Brain pericyte (primary cell): ENCODE data around the gene ZBTB43.
"Not testable (repeated sequence)": the region's sequence is repeated elsewhere in the genome, so short reads cannot be mapped to it uniquely, and the experiment has no call there.

Source experiments
- DNase-seq: peaks from one replicate; pipeline ENCODE4 v3.0.0-alpha.2; 2012; ENCODE audit warnings: low read depth, low spot score

Gene ZBTB43

DNA sequence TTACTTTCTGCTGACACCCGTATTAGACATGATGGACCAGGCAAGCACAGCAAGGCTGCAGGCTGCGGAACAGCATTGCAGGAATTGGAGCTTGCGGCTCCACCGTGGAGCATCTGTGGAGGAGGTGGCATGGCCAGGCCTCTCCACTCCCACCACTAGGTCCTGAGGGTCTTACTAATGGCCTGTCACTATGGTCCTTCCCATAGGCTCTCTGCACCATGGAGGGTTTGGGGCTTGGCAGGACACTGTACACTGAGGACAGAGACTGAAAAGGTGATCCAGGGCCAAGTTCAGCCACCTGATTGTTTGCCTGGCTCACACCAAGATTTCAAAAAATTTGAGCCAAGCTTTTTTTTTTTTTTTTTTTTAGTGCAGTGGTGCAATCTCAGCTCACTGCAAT is 14.3 kb upstream of the ZBTB43 start:
- DNase-seq: no peak

DNA sequence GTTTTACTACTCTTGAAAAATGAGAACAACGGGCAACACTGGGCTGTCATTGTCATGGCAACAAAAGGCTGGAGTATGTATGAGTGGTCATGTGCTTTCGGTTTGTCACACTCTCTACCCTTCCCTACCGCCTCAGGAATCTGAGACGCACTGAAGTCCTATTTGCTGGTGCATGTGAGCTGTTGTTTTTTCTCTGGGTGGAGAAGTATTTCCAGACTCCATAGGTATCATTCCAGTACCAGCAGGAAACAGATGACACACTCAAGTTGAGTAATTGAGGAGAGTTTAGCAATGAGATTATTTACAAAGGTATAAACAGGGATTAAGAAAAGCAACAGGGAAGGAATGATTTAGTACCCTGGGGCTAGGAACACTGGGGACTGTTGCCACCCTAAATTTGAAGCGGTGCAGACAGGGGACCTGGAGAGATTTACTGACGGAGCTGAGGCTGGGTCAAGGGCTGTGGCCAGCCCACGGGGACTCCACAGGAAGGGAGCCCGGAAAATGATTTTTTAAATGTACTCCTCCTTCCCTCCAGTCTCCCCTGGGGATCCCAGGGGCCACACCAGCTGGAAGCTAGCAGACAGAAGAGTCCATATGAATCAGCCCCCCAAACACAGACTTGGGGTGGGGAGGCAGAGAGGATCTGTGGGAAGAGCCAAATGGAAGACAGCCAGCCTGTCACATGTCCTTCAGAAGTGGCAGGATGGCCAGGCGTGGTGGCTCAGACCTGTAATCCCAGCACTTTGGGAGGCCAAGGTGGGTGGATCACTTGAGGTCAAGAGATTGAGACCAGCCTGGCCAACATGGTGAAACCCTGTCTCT is 13.2 kb upstream of the ZBTB43 start:
- DNase-seq: peak; percentile 33

DNA sequence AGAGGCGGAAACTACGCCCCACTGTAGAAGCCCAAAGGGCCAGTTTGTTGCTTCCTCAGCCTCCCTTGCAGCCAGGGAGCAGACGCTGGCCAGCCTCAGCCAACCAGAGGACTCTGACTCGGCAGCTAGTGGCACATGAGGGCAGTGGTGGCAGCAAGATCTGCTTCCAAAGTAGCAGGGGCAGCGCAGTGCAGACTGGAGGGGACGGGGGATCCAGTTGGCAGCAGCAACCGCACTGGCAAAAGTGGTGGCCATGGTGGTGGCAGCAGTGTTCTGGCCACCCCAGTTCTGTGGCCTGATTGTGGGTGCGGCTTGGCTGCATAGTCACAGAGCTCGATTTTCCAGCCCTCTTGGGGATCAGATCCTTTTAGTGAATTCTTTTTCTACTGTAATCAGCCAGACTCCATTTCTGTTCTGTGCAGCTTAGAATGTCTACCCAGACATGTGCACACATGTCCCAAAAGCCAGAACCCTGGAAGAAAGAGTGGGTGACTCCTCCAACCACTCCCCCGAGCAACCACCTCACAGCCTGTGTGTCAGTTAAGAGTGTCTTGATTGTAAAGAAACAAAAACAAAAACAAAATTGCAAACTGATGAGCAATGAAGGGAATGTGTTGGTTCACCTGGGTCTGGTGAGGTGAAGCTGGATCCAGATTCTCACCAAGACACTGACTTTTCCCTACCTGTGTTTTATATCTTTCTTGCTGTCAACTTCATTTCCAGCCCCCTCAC is 11.0 kb upstream of the ZBTB43 start:
- DNase-seq: no peak

DNA sequence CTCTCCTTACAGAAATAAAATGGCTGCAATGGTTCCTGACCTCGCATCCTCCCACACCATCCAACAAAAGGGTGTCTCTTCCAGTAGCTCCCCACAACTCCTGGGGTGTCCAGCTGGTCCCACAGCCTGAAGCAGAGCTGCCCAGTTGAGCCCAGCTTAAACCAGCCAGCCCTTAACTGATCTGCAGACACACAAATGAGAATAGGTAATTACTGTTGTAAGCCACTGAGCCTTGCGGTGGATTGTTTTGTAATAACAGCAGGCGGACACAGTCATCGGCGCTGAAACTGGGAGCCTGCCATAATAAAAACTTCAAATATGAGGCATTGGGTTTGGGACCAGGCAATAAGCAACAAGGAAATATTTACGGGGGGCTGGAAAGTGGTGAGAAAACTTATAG is 10.4 kb upstream of the ZBTB43 start:
- no peak for DNase-seq

DNA sequence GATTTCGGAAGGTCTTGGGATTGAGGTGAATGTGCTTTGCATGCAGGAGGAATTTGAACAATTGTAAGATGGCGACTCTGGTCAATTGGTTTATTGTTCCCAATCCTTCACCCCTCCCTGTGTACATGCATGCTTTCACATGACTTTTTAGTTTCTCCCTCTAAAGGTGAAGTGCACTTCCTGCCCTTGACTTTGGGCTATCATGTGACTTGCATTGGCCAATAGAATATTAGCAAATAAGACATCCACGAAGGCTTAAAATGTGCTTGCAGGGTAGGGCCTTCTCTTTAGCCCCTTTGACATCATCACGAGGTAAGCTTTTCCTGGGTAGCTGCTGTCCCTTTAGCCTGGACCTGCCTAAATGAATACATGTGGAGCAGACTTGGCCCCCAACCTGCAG is 8.1 kb upstream of the ZBTB43 start:
- DNase-seq: no peak

DNA sequence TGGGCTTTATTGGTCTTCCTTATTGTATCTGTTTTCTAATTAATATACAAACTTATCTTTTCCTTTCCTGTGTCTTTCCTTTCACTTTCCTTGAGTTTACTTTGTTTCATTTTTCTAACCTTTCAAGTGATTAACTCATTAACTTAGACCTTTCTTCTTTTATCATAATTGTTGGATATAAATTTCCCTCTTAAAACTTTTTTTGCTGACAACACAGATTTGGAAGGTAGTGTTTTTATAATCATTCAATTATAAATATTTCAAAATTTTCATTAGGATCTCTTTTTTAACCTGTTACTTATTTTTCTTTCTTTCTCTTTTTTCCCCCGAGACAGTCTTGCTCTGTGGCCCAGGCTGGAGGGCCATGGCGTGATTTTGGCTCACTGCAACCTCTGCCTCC is 6.9 kb upstream of the ZBTB43 start:
- no peak for DNase-seq

DNA sequence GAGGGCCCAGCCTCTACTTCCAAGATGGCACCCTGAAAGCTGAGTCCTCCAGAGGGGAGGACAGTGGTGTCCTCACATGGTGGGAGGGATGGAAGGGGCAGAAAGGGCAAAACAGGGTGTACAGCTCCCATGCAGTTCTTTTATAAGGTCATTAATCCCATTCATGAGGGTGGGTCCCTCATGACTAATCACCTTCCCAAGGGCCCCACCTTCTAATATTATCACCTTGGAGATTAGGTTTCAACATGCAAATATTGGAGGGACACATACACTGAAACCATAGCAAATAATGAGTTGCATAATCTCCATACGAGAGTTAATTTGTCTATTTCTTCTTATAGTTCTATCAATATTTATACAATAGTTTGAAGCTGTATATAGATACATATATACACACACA is 5.8 kb upstream of the ZBTB43 start:
- DNase-seq: no peak

DNA sequence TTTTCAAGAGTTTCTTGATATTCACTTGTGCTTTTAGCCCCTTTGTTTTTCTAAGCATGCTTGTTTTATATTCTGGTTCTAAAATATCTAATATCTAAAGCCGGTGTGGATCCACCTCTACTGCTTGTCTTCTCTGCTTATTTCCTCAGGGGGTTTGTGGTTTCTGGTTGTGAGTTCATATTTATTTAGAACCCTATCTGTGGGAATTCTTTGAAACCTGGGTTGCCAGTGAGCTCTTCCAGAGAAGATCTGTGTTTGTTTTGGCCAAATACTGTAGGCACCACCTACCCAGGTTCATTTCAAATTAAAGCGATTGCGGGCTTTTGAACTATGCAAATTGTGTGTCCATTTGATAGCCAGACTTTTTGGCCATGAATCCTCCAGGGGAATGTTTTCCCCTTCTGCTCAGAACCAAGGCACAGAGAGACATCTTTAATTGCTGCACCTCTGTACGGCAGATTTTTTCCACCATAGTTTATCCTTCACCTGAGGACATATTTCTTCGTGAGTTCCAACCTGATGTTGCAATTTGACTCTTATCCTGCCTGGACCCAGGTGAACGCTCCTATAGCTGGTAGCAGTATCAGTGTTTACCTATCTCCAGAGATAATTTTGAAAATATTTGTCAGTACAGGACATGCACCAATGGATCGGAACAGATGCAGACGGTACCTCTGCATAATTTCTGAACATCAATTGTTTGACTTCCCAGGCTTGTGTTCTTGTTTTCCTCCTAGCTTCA is 2.4 kb upstream of the ZBTB43 start:
- DNase-seq: no peak

DNA sequence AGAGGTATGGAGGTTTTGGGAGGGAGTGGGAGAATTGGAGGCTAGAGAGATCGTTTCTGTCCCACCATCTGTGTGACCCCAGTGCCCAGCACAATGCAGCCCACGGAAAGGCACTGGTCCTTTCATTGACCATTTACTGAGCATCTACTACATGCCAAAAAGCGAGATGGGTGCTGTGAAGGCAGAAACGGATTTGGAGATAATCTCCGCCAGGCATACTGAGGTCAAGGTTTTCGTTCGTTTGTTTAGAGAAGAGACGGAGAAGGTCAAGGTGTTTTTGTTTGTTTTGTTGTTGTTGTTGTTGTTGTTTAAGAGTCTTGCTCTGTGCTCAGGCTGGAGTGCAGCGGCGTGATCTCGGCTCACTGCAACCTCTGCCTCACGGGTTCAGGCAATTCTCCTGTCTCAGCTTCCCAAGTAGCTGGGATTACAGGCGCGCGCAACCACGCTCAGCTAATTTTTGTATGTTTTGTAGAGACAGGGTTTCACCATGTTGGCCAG is 593 bp upstream of the ZBTB43 start:
- no peak for DNase-seq

DNA sequence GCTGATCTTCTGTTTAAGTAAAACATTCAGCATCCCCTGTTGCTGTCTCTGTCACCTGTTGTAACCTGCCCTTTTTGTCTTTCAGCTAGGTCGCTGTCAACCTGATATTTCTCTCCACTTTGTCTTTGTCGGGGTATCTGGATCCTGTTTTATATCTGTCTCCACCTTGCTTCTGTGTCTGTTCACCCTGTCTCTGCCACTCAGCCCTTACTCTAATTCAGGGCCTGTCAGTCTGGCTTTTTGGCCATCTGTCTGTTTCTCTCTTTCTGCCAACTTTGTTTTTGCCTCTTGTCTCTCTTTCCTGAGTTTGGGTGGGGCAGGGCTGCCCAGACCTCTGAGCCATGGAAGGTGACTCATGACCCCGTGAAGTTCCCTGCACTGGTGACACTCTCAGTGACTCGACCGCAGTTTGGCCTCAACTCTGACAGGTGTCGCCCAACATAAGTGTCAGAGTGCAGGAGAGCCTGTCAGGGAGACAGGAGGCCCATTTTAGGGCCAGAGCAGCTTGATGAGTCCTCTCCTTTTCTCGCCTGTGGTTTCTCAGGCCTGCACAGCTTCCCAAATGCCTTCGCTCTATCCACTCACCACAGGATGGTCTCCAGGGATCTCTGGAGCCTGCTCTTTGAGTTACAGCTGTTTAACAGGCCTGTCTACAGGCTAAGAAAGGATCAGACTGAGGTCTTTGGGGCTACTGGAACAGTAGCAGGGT is 868 bp downstream of the ZBTB43 start:
- peak; percentile 20 for DNase-seq

DNA sequence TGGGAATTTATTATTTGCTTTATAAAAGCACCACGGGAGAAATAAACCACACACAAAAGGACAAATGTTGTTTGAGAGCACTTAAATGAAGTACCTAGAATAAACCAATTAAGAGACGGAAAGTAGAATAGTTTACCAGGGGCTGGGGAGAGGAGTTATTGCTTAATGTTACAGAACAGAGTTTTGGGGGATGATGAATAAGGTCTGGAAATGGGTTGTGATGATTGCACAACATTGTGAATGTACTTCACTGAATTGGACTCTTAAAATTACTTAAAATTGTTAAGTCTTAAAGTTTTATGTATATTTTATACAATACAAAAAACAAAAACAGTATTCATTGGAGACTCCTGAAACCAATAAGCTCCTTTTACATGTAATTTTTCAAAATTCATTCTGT is 1.5 kb downstream of the ZBTB43 start:
- DNase-seq: no peak

DNA sequence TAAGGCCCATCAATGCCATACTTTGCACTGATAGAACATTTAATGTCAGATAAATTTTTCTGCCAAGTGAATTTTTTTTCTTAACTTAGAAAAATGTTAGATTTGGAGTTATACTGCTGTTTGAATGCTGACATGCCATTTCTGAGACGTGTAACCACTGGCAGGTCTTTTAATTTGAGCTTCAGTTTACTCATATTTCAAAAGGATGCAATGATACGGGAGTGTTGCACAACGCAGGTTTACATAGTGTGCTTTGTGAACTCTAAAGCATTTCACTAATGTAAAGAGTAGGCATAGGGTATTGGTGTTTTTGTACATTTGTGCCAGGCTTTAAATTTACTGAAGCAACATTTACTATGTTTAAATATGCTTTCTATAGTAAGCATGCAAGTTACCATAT is 4.2 kb downstream of the ZBTB43 start:
- no peak for DNase-seq

DNA sequence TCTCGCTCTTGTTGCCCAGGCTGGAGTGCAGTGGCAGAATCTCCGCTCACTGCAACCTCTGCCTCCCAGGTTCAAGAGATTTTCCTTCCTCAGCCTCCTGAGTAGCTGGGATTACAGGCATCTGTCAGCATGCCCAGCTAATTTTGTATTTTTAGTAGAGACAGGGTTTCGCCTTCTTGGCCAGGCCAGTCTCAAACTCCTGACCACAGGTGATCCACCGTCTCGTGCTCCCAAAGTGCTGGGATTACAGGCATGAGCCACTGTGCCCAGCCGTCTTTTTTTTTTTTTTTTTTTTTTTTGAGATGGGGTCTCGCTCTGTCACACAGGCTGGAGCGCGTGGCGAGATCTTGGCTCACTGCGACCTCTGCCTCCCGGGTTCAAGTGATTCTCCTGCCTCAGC is 5.4 kb downstream of the ZBTB43 start:
- not testable (repeated sequence) for DNase-seq

DNA sequence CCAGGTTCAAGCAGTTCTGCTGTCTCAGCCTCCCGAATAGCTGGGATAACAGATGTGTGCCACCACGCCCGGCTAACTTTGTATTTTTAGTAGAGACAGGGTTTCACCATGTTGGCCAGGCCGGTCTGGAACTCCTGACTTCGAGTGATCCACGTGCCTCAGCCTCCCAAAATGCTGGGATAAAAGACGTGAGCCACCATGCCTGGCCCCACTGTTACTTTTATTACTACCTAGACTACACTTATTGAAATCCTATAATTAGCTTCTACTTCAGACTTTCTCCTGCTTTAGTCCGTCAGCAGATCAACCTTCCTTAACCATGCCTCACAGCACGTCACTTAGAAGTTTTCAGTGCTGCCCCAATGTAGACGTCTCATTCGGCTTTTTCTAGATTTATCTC is 8.2 kb downstream of the ZBTB43 start:
- no peak for DNase-seq

DNA sequence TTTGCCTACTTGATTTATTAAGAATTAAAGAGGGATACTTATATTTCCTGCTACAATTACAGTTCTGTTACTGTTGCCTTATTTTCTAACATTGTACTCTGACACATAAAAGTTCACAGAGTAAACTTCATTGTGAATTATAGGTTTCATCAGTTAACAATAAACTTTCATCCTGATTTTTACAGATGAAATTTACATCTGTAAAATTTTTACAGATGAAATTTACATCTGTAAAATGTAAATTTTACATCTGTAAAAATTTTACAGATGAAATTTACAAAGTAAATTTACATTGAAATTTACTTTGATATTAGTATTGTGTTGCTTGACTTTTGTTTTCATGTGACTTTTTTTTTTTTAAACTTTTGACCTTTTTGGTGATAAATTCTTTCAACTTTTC is 9.3 kb downstream of the ZBTB43 start:
- no peak for DNase-seq

DNA sequence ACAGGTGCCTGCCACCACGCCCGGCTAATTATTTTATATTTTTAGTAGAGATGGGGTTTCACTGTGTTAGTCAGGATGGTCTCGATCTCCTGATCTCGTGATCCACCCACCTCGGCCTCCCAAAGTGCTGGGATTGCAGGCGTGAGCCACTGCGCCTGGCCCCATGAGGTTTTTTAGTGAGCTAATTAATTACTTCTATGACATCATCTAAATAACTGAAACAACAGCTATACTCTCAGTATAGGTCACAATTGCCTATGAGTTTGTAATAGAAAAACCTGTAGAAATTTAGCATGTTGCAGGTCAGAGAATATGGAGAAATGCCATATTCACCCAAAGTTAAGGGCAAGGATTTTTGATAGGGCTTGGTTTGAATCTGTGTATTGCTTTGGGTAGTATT is 12.8 kb downstream of the ZBTB43 start:
- not testable (repeated sequence) for DNase-seq

DNA sequence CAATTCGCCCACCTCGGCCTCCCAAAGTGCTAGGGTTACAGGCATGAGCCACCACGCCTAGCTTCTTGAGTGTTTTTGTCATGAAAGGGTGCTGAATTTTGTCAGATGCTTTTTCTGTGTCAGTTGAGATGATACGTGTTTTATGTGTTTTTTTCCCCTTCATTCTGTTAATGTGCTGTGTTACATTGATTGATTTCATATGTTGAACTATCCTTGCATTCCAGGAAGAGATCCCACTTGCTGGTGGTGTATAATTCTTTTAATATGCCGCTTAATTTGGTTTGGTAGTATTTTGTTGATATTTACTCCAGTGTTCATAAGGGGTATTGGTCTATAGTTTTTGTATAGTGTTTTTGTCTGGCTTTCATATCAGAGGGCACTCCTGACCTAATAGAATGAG is 13.6 kb downstream of the ZBTB43 start:
- DNase-seq: no peak

DNA sequence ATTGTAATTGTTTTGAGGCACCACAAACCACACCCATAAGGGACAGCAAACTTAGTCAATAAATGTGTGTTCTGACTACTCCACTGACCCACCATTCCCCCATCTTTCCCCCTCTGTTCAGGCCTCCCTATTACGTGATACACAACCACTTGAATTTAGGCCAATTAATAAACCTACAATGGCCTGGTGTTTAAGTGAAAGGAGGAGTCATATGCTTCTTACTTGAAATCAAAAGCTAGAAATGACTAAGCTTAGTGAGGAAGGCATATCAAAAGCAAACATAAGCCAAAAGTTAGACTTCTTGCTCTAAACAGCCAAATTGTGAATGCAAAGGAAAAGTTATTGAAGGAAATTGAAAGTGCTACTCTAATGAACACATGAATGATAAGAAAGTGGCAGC is 14.6 kb downstream of the ZBTB43 start:
- DNase-seq: no peak

DNA sequence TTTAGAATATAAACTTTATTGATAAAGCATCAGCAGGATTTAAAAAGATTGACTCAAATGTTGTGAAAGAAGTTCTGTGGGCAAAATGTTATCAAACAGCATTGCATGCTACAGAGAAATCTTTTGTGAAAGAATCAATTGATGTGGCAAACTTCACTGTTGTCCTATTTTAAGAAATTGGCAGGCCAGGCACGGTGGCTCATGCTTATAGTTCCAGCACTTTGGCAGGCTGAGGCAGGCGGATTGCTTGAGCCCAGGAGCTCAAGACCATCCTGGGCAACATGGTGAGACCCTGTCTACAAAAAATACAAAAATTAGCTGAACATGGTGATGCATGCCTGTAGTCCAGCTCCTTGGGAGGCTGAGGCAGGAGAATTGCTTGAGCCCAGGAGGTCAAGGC is 17.4 kb downstream of the ZBTB43 start:
- no peak for DNase-seq

DNA sequence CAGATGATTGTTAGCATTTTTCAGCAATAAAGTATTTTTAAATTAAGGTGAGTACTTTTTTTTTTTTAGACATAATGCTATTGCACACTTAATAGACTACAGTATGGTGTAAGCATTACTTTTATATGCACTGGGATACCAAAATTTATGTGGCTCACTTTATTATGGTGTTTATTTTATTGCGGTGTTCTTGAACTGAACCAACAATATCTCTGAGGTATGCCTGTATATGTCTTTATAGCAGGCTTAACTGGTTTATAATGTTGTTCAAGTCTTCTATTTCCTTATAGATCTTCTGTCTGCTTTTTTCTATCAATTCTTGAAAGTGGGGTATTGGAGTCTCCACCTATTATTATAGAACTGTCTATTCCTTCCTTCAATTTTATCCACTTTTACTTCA is 18.0 kb downstream of the ZBTB43 start:
- no peak for DNase-seq

DNA sequence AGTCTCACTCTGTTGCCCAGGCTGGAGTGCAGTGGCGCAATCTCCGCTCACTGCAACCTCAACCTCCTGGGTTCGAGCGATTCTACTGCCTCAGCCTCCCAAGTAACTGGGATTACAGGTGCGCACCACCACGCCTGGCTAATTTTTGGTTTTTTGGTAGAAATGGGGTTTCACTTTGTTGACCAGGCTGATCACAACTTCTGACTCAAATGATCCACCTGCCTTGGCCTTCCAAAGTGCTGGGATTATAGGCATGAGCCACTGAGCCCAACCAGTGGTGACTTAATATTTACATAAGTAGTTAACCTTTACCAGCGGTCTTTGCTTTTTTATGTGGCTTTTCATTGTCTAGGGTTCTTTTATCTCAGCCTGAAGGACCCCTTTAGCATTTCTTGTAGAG is 19.2 kb downstream of the ZBTB43 start:
- not testable (repeated sequence) for DNase-seq

DNA sequence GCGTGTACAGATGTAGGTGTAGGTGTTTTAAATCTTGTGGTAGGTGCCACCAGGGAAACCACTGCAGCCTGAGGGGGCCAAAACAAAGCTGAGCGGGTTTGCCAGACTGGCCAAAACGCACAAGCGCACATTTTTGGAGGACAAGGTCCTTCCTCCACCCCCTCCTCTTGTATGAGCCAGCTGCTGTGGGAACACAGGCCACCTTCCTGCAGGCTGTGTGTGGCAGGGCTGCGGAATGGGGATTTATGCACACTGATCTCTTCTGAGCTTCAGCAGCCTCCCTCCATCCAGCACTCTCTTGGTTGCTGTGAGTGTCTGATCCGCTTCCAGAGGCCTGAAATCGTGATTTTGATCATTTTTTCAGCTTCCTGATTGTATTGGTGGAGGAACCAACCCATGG is 22.4 kb downstream of the ZBTB43 start:
- DNase-seq: no peak
